ENCODE data around the gene VIPR2.

DNA sequence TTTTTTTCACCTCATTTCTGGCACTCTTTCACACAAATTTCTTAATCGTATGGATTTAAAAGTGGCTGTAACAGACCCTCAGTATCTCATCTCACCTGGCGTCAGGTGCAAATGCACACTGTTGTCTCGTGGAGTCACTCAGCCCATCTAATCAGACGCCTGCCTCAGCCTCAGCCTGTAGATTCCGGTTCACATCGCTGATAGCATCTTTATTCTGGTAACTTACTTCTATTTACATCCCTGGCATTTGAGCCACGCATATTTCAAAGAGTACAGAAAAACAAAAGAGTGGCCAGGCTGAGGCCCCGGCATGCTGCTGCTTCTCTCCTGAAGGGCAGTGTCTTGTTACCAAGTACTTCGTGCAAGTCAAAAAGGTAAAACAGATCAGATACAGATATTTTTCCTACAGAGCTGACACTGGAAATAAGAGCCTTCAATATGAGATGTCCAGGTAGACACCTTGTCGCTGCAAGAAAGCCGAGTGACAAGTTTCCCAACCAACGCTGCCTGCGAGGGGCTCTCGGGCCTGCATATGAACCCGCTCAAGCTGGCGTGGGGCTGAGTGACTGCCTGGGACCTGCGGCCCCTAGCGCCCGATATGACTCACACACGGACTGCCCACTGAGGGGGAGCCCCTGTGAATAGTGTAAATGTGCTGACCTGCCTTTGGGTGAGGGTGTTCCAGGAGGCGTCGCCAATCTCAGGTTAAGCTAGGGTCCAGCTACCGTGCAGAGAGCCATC, 4.3 kb downstream of the VIPR2 start:
- TF ChIP-seq TAF1 (IDR thresholded peaks at IDR 0.05; ENCODE audit: low read depth) (no peak), CTCF (IDR thresholded peaks at IDR 0.05; ENCODE audit: poor library complexity, severe bottlenecking) (no peak), EZH2 (IDR thresholded peaks at IDR 0.05; ENCODE audit: borderline replicate concordance, insufficient read depth, low read length, poor library complexity, severe bottlenecking) (no peak), MXI1 (conservative IDR thresholded peaks at IDR 0.05; ENCODE audit: poor library complexity, severe bottlenecking) (no peak), RAD21 (conservative IDR thresholded peaks at IDR 0.05) (no peak), POLR2AphosphoS5 (IDR thresholded peaks at IDR 0.05) (no peak), SMC3 (conservative IDR thresholded peaks at IDR 0.05; ENCODE audit: poor library complexity) (no peak)

Measured in neural cell (in vitro differentiated cells).